GM23338 (cell line): ENCODE data around the gene MORC3. TPM values are rescaled to one million over a fixed set of nuclear protein-coding genes. Genes with fewer than 3 reads are reported as not detected.

Experiments
- ATAC-seq: fragments of 200-7000 bp; cut with Tn5 transposase; 3 replicates; pipeline ENCODE4 v1.9.1; 2020
- DNase-seq: peaks from one replicate; pipeline ENCODE4 v3.0.0-alpha.2; 2015; ENCODE audit warnings: low spot score
- H2AFZ ChIP-seq: fragments of 200-600 bp; sonication (generic); 2 replicates; pipeline ENCODE4 v1.8.0; 2016; ENCODE audit warnings: antibody characterized with exemption, mild to moderate bottlenecking, moderate library complexity
- H3F3A ChIP-seq: fragments of 200-600 bp; sonication (generic); replicated peaks from 2 replicates; pipeline ENCODE4 v1.8.0; 2017; ENCODE audit warnings: antibody characterized with exemption, mixed run types, low read depth
- H3K27ac ChIP-seq: fragments of 200-600 bp; sonication (generic); 2 replicates; pipeline ENCODE4 v1.6.1; 2016; ENCODE audit warnings: low read depth
- H3K27me3 ChIP-seq: fragments of 200-600 bp; sonication (generic); 2 replicates; pipeline ENCODE4 v1.8.0; 2016; ENCODE audit warnings: mild to moderate bottlenecking, mixed run types, moderate library complexity; ENCODE audit not compliant: insufficient read depth
- H3K36me3 ChIP-seq: fragments of 200-600 bp; sonication (generic); 2 replicates; pipeline ENCODE4 v1.8.0; 2016; ENCODE audit warnings: mild to moderate bottlenecking; ENCODE audit not compliant: insufficient read depth
- H3K4me1 ChIP-seq: fragments of 200-600 bp; sonication (generic); 2 replicates; pipeline ENCODE4 v1.8.0; 2016; ENCODE audit warnings: mild to moderate bottlenecking, moderate library complexity; ENCODE audit not compliant: insufficient read depth
- H3K4me2 ChIP-seq: fragments of 200-600 bp; sonication (generic); 2 replicates; pipeline ENCODE4 v1.7.1; 2017; ENCODE audit warnings: mixed run types
- H3K4me3 ChIP-seq: fragments of 200-600 bp; sonication (generic); 2 replicates; pipeline ENCODE4 v1.6.1; 2016; ENCODE audit warnings: mixed run types
- H3K79me2 ChIP-seq: fragments of 200-600 bp; sonication (generic); replicated peaks from 2 replicates; pipeline ENCODE4 v1.8.0; 2017; ENCODE audit warnings: mild to moderate bottlenecking; ENCODE audit not compliant: insufficient read depth
- H3K9me2 ChIP-seq: fragments of 200-600 bp; sonication (generic); 2 replicates; pipeline ENCODE4 v1.8.0; 2017; ENCODE audit not compliant: insufficient read depth
- H4K20me1 ChIP-seq: fragments of 200-600 bp; sonication (generic); replicated peaks from 2 replicates; pipeline ENCODE4 v1.8.0; 2017; ENCODE audit warnings: mild to moderate bottlenecking; ENCODE audit not compliant: insufficient read depth
- H3K27ac Mint-ChIP-seq: 2 replicates; pipeline ENCODE4 v1.8.0; 2020; ENCODE audit warnings: inconsistent platforms, mild to moderate bottlenecking, moderate library complexity, mixed read lengths
- H3K27me3 Mint-ChIP-seq: 3 replicates; pipeline ENCODE4 v1.8.0; 2022; ENCODE audit warnings: low read depth, mild to moderate bottlenecking, moderate library complexity, mixed read lengths, inconsistent platforms; ENCODE audit not compliant: insufficient read depth, poor library complexity
- H3K36me3 Mint-ChIP-seq: 3 replicates; pipeline ENCODE4 v1.8.0; 2021; ENCODE audit warnings: low read depth, mild to moderate bottlenecking, inconsistent platforms, moderate library complexity, mixed read lengths
- H3K4me1 Mint-ChIP-seq: 3 replicates; pipeline ENCODE4 v1.8.0; 2020; ENCODE audit warnings: mild to moderate bottlenecking, inconsistent platforms, mixed read lengths
- H3K4me3 Mint-ChIP-seq: 3 replicates; pipeline ENCODE4 v1.8.0; 2021; ENCODE audit warnings: moderate library complexity, mild to moderate bottlenecking, inconsistent platforms, mixed read lengths
- H3K9me3 Mint-ChIP-seq: 3 replicates; pipeline ENCODE4 v1.8.0; 2020; ENCODE audit warnings: moderate library complexity, mild to moderate bottlenecking, inconsistent platforms, mixed read lengths
- CREB1 ChIP-seq: fragments of 250-450 bp; sonication (Bioruptor Pico); IDR thresholded peaks from 2 replicates; pipeline ENCODE4 v1.5.0; 2020; ENCODE audit warnings: low read depth, mild to moderate bottlenecking, moderate library complexity
- CTCF ChIP-seq, 2 experiments: fragments of 200-600 bp in 1 of 2; sonication (generic) in 1 of 2; conservative IDR thresholded peaks; 2 replicates each; pipeline versions ENCODE4 v1.5.1 to v1.6.1; 2016 to 2017; ENCODE audit warnings: antibody characterized with exemption in 2 of 2, low read depth in 2 of 2, mild to moderate bottlenecking in 2 of 2, moderate library complexity in 1 of 2
- EZH2 ChIP-seq: fragments of 200-600 bp; sonication (generic); IDR thresholded peaks from one replicate; pipeline ENCODE4 v1.8.0; 2017; ENCODE audit warnings: antibody characterized with exemption, mild to moderate bottlenecking, low read depth; ENCODE audit not compliant: unreplicated experiment
- EZH2phosphoT487 ChIP-seq: fragments of 200-600 bp; sonication (generic); IDR thresholded peaks from one replicate; pipeline ENCODE4 v1.8.1; 2018; ENCODE audit warnings: antibody characterized with exemption; ENCODE audit not compliant: unreplicated experiment
- JUNB ChIP-seq: IDR thresholded peaks from one replicate; pipeline ENCODE4 v1.6.1; 2016; ENCODE audit warnings: antibody characterized with exemption; ENCODE audit not compliant: unreplicated experiment
- ZNF331 ChIP-seq: fragments of 250-450 bp; sonication (Bioruptor Pico); IDR thresholded peaks from 2 replicates; pipeline ENCODE4 v1.5.0; 2020; ENCODE audit warnings: low read depth, mild to moderate bottlenecking, moderate library complexity
- polyA plus RNA-seq: library from polyadenylated mRNA; unstranded; fragments of >200 nt; fragmentation: Nextera tagmentation; extraction: Ambion mirVana; gene quantifications from 2 replicates; pipeline ENCODE4 v1.2.1, GENCODE V29; 2016
- total RNA-seq: library from RNA; depleted of rRNA; stranded (reverse); fragments of >200 nt; shearing (Covaris generic); gene quantifications from 2 replicates; pipeline ENCODE4 v1.2.3, GENCODE V29; 2014

Gene MORC3
- total and polyA plus RNA-seq, 2 experiments from 2014 or later = 11.5 to 25.4 TPM

DNA sequence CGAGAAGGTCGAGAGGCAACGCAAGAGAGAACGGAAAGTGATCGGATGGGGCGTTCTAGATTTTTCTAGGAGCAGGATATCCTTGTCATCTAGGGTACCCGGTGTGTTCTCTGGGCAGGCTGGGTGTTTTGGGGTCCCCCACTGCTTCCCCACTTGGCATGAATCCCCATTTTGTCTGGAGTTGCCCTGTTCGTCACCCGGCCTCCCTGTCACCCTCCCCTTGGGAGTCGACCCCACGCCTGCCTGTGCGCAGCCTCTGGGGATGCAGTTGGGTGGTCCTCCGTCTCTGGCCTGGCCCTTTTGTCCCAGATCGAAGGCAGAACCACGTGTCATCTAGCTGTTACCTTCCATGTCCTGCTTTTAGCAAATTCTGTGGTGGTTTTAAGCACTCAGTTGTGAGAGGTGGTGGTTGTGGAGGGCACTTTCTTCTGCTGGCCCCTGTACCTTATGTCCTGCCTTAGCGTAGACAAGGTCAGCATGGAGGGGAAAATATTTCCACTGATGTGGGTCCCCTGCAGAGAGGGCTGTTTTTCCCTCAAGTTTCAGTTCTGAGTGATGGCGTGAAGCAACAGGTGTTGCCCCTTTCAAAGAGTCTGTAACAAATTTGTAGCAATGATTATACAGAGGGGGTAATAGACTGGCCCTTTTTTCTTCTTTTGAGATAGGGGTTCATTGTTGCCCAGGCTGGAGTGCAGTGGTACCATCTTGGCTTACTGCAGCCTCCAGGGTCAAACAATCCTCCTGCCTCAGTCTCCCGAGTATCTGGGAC is 100.8 kb downstream of the MORC3 start (continued):
- no peak for TF ChIP-seq EZH2phosphoT487
- TF ChIP-seq JUNB = no peak
- no peak for TF ChIP-seq ZNF331 (CRISPR knock-in tag)
- no peak for TF ChIP-seq CREB1 (CRISPR knock-in tag)
- TF ChIP-seq EZH2 = no peak

- TF ChIP-seq JUNB (no peak), EZH2phosphoT487 (no peak), CTCF (conservative IDR thresholded peaks at IDR 0.05; ENCODE audit: low read depth in 2 of 2) (peak; percentile 82 to 83)
- no peaks in the 10 kb centered on the region; the same call in 2 of the 3 replicates for H3K9me3 Mint-ChIP-seq
- Histone ChIP-seq H3K27ac (no peak overlapping the region), H3K36me3 (no peaks in the 10 kb centered on the region; the same call in 1 of the 2 replicates), H3F3A (no peaks in the 10 kb centered on the region; the same call in 1 of the 2 replicates), H3K27me3 (no peaks in the 10 kb centered on the region), H4K20me1 (no peaks in the 10 kb centered on the region), H3K4me1 (no peaks in the 10 kb centered on the region), H3K4me3 (no peak overlapping the region), H3K4me2 (no peak overlapping the region), H3K79me2 (no peaks in the 10 kb centered on the region), H3K9me2 (no peaks in the 10 kb centered on the region), H2AFZ (no peak overlapping the region)
- ATAC-seq = peak; percentile 90
- peak; percentile 94 for DNase-seq
- peaks cover 17% of the 10 kb centered on the region for H3K4me1 Mint-ChIP-seq
- H3K36me3 Mint-ChIP-seq = peaks cover 4% of the 10 kb centered on the region; the same call in 2 of the 3 replicates
- H3K4me3 Mint-ChIP-seq = no peak overlapping the region
- H3K27me3 Mint-ChIP-seq = peaks cover 15% of the 10 kb centered on the region
- H3K27ac Mint-ChIP-seq = no peak overlapping the region
Observed at GRCh38 chr21:36422279-36423098, 102.5 kb downstream of the MORC3 start.

- H4K20me1 ChIP-seq = no peaks in the 10 kb centered on the region
- DNase-seq = no peak
- Mint-ChIP-seq H3K27ac (no peak overlapping the region), H3K9me3 (no peaks in the 10 kb centered on the region; the same call in 2 of the 3 replicates), H3K4me3 (no peak overlapping the region), H3K4me1 (peaks cover 17% of the 10 kb centered on the region), H3K36me3 (no peaks in the 10 kb centered on the region), H3K27me3 (peaks cover 15% of the 10 kb centered on the region)
- no peaks in the 10 kb centered on the region for H3K4me1 ChIP-seq
- H3K36me3 ChIP-seq = no peaks in the 10 kb centered on the region; the same call in 1 of the 2 replicates
- no peaks in the 10 kb centered on the region for H3K27me3 ChIP-seq
- H3K79me2 ChIP-seq = no peaks in the 10 kb centered on the region
- no peak for ATAC-seq
- no peak overlapping the region for H3K4me3 ChIP-seq
- no peak overlapping the region for H3K4me2 ChIP-seq
- no peaks in the 10 kb centered on the region for H3K9me2 ChIP-seq
- no peak overlapping the region for H3K27ac ChIP-seq
- no peak overlapping the region for H2AFZ ChIP-seq
- no peaks in the 10 kb centered on the region; the same call in 1 of the 2 replicates for H3F3A ChIP-seq
- no peak for TF ChIP-seq CTCF (conservative IDR thresholded peaks at IDR 0.05; ENCODE audit: low read depth in 2 of 2)
- no peak for TF ChIP-seq JUNB
- no peak for TF ChIP-seq ZNF331 (CRISPR knock-in tag)
Observed at GRCh38 chr21:36423771-36424433, 103.9 kb downstream of the MORC3 start.
